RWPE2 (cell line): ENCODE data around the gene KRT79.

Experiments used
- ATAC-seq: fragments of 200-7000 bp; cut with Tn5 transposase; 3 replicates; pipeline ENCODE4 v1.9.1; 2021; ENCODE audit warnings: low read depth
- DNase-seq: peaks from one replicate; pipeline ENCODE4 v3.0.0-alpha.2; 2020; ENCODE audit warnings: low spot score
- H3K27ac ChIP-seq: fragments of 450-650 bp; 2 replicates; pipeline ENCODE4 v1.5.1; 2017; ENCODE audit warnings: mild to moderate bottlenecking; ENCODE audit not compliant: poor library complexity, severe bottlenecking
- H3K27me3 ChIP-seq: fragments of 250-450 bp; sonication (Bioruptor Pico); 2 replicates; pipeline ENCODE4 v1.5.1; 2021; ENCODE audit warnings: mild to moderate bottlenecking, moderate library complexity; ENCODE audit not compliant: insufficient read depth, poor library complexity, severe bottlenecking
- H3K36me3 ChIP-seq: fragments of 250-450 bp; sonication (Bioruptor Pico); 2 replicates; pipeline ENCODE4 v1.5.1; 2020; ENCODE audit warnings: low read depth, mild to moderate bottlenecking, moderate library complexity
- H3K4me1 ChIP-seq: fragments of 250-450 bp; sonication (Bioruptor Pico); 2 replicates; pipeline ENCODE4 v1.5.1; 2021; ENCODE audit warnings: mild to moderate bottlenecking, moderate library complexity; ENCODE audit not compliant: insufficient read depth, poor library complexity, severe bottlenecking
- H3K4me3 ChIP-seq: fragments of 250-450 bp; sonication (Bioruptor Pico); 2 replicates; pipeline ENCODE4 v1.5.1; 2021; ENCODE audit warnings: mild to moderate bottlenecking, moderate library complexity; ENCODE audit not compliant: severe bottlenecking
- H3K9me3 ChIP-seq: fragments of 250-450 bp; sonication (Bioruptor Pico); 2 replicates; pipeline ENCODE4 v1.5.1; 2021; ENCODE audit warnings: mild to moderate bottlenecking, moderate library complexity; ENCODE audit not compliant: severe bottlenecking
- CTCF ChIP-seq: fragments of 450-650 bp; IDR thresholded peaks from one replicate; pipeline ENCODE4 v1.5.1; 2017; ENCODE audit warnings: mild to moderate bottlenecking, moderate library complexity; ENCODE audit not compliant: poor library complexity, severe bottlenecking

Gene KRT79

GRCh38 chr12:52820521-52820920 lies 13.6 kb downstream of the KRT79 start:
- Histone ChIP-seq H3K4me1 (no peaks in the 10 kb centered on the region), H3K27me3 (no peaks in the 10 kb centered on the region), H3K9me3 (no peaks in the 10 kb centered on the region), H3K36me3 (no peaks in the 10 kb centered on the region), H3K4me3 (no peak overlapping the region), H3K27ac (no peak overlapping the region)
- DNase-seq (no peak), ATAC-seq (no peak)
- TF ChIP-seq CTCF = no peak

GRCh38 chr12:52819731-52820510 lies 14.2 kb downstream of the KRT79 start:
- H3K4me3 ChIP-seq = no peak overlapping the region
- no peak for ATAC-seq
- H3K9me3 ChIP-seq = no peaks in the 10 kb centered on the region
- H3K36me3 ChIP-seq = no peaks in the 10 kb centered on the region
- no peaks in the 10 kb centered on the region for H3K27me3 ChIP-seq
- H3K27ac ChIP-seq = no peak overlapping the region
- no peaks in the 10 kb centered on the region for H3K4me1 ChIP-seq
- no peak for DNase-seq
- no peak for TF ChIP-seq CTCF

- Histone ChIP-seq H3K27me3 (no peaks in the 10 kb centered on the region), H3K4me3 (no peak overlapping the region), H3K4me1 (no peaks in the 10 kb centered on the region), H3K36me3 (no peaks in the 10 kb centered on the region), H3K9me3 (no peaks in the 10 kb centered on the region), H3K27ac (no peak overlapping the region)
- DNase-seq (no peak), ATAC-seq (no peak)
- no peak for TF ChIP-seq CTCF
Measured at GRCh38 chr12:52818887-52819420, 15.2 kb downstream of the KRT79 start.

GRCh38 chr12:52818388-52818787 lies 15.7 kb downstream of the KRT79 start:
- DNase-seq (no peak), ATAC-seq (no peak)
- H3K27ac ChIP-seq = no peak overlapping the region
- no peaks in the 10 kb centered on the region for H3K4me1 ChIP-seq
- H3K9me3 ChIP-seq = no peaks in the 10 kb centered on the region
- no peaks in the 10 kb centered on the region for H3K36me3 ChIP-seq
- no peaks in the 10 kb centered on the region for H3K27me3 ChIP-seq
- TF ChIP-seq CTCF = no peak
- no peak overlapping the region for H3K4me3 ChIP-seq

GRCh38 chr12:52817699-52818238 lies 16.3 kb downstream of the KRT79 start:
- DNase-seq (no peak), ATAC-seq (no peak)
- Histone ChIP-seq H3K4me1 (no peaks in the 10 kb centered on the region), H3K4me3 (no peak overlapping the region), H3K9me3 (no peaks in the 10 kb centered on the region), H3K36me3 (no peaks in the 10 kb centered on the region), H3K27me3 (no peaks in the 10 kb centered on the region), H3K27ac (no peak overlapping the region)
- TF ChIP-seq CTCF = no peak
